GM23338 (cell line): ENCODE data around the gene CMPK1. TPM values are rescaled to one million over a fixed set of nuclear protein-coding genes. Genes with fewer than 3 reads are reported as not detected.

Experiments
- ATAC-seq: fragments of 200-7000 bp; cut with Tn5 transposase; 3 replicates; pipeline ENCODE4 v1.9.1; 2020
- DNase-seq: peaks from one replicate; pipeline ENCODE4 v3.0.0-alpha.2; 2015; ENCODE audit warnings: low spot score
- H2AFZ ChIP-seq: fragments of 200-600 bp; sonication (generic); 2 replicates; pipeline ENCODE4 v1.8.0; 2016; ENCODE audit warnings: antibody characterized with exemption, mild to moderate bottlenecking, moderate library complexity
- H3F3A ChIP-seq: fragments of 200-600 bp; sonication (generic); replicated peaks from 2 replicates; pipeline ENCODE4 v1.8.0; 2017; ENCODE audit warnings: antibody characterized with exemption, mixed run types, low read depth
- H3K27ac ChIP-seq: fragments of 200-600 bp; sonication (generic); 2 replicates; pipeline ENCODE4 v1.6.1; 2016; ENCODE audit warnings: low read depth
- H3K27me3 ChIP-seq: fragments of 200-600 bp; sonication (generic); 2 replicates; pipeline ENCODE4 v1.8.0; 2016; ENCODE audit warnings: mild to moderate bottlenecking, mixed run types, moderate library complexity; ENCODE audit not compliant: insufficient read depth
- H3K36me3 ChIP-seq: fragments of 200-600 bp; sonication (generic); 2 replicates; pipeline ENCODE4 v1.8.0; 2016; ENCODE audit warnings: mild to moderate bottlenecking; ENCODE audit not compliant: insufficient read depth
- H3K4me1 ChIP-seq: fragments of 200-600 bp; sonication (generic); 2 replicates; pipeline ENCODE4 v1.8.0; 2016; ENCODE audit warnings: mild to moderate bottlenecking, moderate library complexity; ENCODE audit not compliant: insufficient read depth
- H3K4me2 ChIP-seq: fragments of 200-600 bp; sonication (generic); 2 replicates; pipeline ENCODE4 v1.7.1; 2017; ENCODE audit warnings: mixed run types
- H3K4me3 ChIP-seq: fragments of 200-600 bp; sonication (generic); 2 replicates; pipeline ENCODE4 v1.6.1; 2016; ENCODE audit warnings: mixed run types
- H3K79me2 ChIP-seq: fragments of 200-600 bp; sonication (generic); replicated peaks from 2 replicates; pipeline ENCODE4 v1.8.0; 2017; ENCODE audit warnings: mild to moderate bottlenecking; ENCODE audit not compliant: insufficient read depth
- H3K9me2 ChIP-seq: fragments of 200-600 bp; sonication (generic); 2 replicates; pipeline ENCODE4 v1.8.0; 2017; ENCODE audit not compliant: insufficient read depth
- H4K20me1 ChIP-seq: fragments of 200-600 bp; sonication (generic); replicated peaks from 2 replicates; pipeline ENCODE4 v1.8.0; 2017; ENCODE audit warnings: mild to moderate bottlenecking; ENCODE audit not compliant: insufficient read depth
- H3K27ac Mint-ChIP-seq: 2 replicates; pipeline ENCODE4 v1.8.0; 2020; ENCODE audit warnings: inconsistent platforms, mild to moderate bottlenecking, moderate library complexity, mixed read lengths
- H3K27me3 Mint-ChIP-seq: 3 replicates; pipeline ENCODE4 v1.8.0; 2022; ENCODE audit warnings: low read depth, mild to moderate bottlenecking, moderate library complexity, mixed read lengths, inconsistent platforms; ENCODE audit not compliant: insufficient read depth, poor library complexity
- H3K36me3 Mint-ChIP-seq: 3 replicates; pipeline ENCODE4 v1.8.0; 2021; ENCODE audit warnings: low read depth, mild to moderate bottlenecking, inconsistent platforms, moderate library complexity, mixed read lengths
- H3K4me1 Mint-ChIP-seq: 3 replicates; pipeline ENCODE4 v1.8.0; 2020; ENCODE audit warnings: mild to moderate bottlenecking, inconsistent platforms, mixed read lengths
- H3K4me3 Mint-ChIP-seq: 3 replicates; pipeline ENCODE4 v1.8.0; 2021; ENCODE audit warnings: moderate library complexity, mild to moderate bottlenecking, inconsistent platforms, mixed read lengths
- H3K9me3 Mint-ChIP-seq: 3 replicates; pipeline ENCODE4 v1.8.0; 2020; ENCODE audit warnings: moderate library complexity, mild to moderate bottlenecking, inconsistent platforms, mixed read lengths
- CREB1 ChIP-seq: fragments of 250-450 bp; sonication (Bioruptor Pico); IDR thresholded peaks from 2 replicates; pipeline ENCODE4 v1.5.0; 2020; ENCODE audit warnings: low read depth, mild to moderate bottlenecking, moderate library complexity
- ETS1 ChIP-seq: IDR thresholded peaks from 2 replicates; pipeline ENCODE4 v1.6.1; 2016; ENCODE audit warnings: antibody characterized with exemption
- EZH2 ChIP-seq: fragments of 200-600 bp; sonication (generic); IDR thresholded peaks from one replicate; pipeline ENCODE4 v1.8.0; 2017; ENCODE audit warnings: antibody characterized with exemption, mild to moderate bottlenecking, low read depth; ENCODE audit not compliant: unreplicated experiment
- EZH2phosphoT487 ChIP-seq: fragments of 200-600 bp; sonication (generic); IDR thresholded peaks from one replicate; pipeline ENCODE4 v1.8.1; 2018; ENCODE audit warnings: antibody characterized with exemption; ENCODE audit not compliant: unreplicated experiment
- JUNB ChIP-seq: IDR thresholded peaks from one replicate; pipeline ENCODE4 v1.6.1; 2016; ENCODE audit warnings: antibody characterized with exemption; ENCODE audit not compliant: unreplicated experiment
- NANOG ChIP-seq: IDR thresholded peaks from 2 replicates; pipeline ENCODE4 v1.6.1; 2016; ENCODE audit warnings: antibody characterized with exemption, borderline replicate concordance
- POLR2AphosphoS5 ChIP-seq: IDR thresholded peaks from 2 replicates; pipeline ENCODE4 v1.6.1; 2016; ENCODE audit warnings: antibody characterized with exemption, low read depth
- STAT1 ChIP-seq: IDR thresholded peaks from one replicate; pipeline ENCODE4 v1.6.1; 2016; ENCODE audit warnings: antibody characterized with exemption; ENCODE audit not compliant: unreplicated experiment
- ZNF114 ChIP-seq: fragments of 250-450 bp; sonication (Bioruptor Pico); IDR thresholded peaks from 2 replicates; pipeline ENCODE4 v1.5.0; 2020; ENCODE audit warnings: mild to moderate bottlenecking, moderate library complexity
- ZNF331 ChIP-seq: fragments of 250-450 bp; sonication (Bioruptor Pico); IDR thresholded peaks from 2 replicates; pipeline ENCODE4 v1.5.0; 2020; ENCODE audit warnings: low read depth, mild to moderate bottlenecking, moderate library complexity
- polyA plus RNA-seq: library from polyadenylated mRNA; unstranded; fragments of >200 nt; fragmentation: Nextera tagmentation; extraction: Ambion mirVana; gene quantifications from 2 replicates; pipeline ENCODE4 v1.2.1, GENCODE V29; 2016
- total RNA-seq: library from RNA; depleted of rRNA; stranded (reverse); fragments of >200 nt; shearing (Covaris generic); gene quantifications from 2 replicates; pipeline ENCODE4 v1.2.3, GENCODE V29; 2014
- TF ChIP-seq, protein P1 (sequence below): fragments of 250-450 bp; sonication (Bioruptor Pico); IDR thresholded peaks from 2 replicates; pipeline ENCODE4 v1.5.0; 2020; ENCODE audit warnings: mild to moderate bottlenecking, moderate library complexity
- TF ChIP-seq, protein P2 (sequence below), 2 experiments: fragments of 200-600 bp in 1 of 2; sonication (generic) in 1 of 2; conservative IDR thresholded peaks; 2 replicates each; pipeline versions ENCODE4 v1.5.1 to v1.6.1; 2016 to 2017; ENCODE audit warnings: antibody characterized with exemption in 2 of 2, low read depth in 2 of 2, mild to moderate bottlenecking in 2 of 2, moderate library complexity in 1 of 2
- TF ChIP-seq, protein P3 (sequence below): IDR thresholded peaks from one replicate; pipeline ENCODE4 v1.6.1; 2018; ENCODE audit warnings: antibody characterized with exemption; ENCODE audit not compliant: unreplicated experiment

CMPK1 gene
- total and polyA plus RNA-seq, 2 experiments from 2014 or later: 22.8 to 28.6 TPM

DNA sequence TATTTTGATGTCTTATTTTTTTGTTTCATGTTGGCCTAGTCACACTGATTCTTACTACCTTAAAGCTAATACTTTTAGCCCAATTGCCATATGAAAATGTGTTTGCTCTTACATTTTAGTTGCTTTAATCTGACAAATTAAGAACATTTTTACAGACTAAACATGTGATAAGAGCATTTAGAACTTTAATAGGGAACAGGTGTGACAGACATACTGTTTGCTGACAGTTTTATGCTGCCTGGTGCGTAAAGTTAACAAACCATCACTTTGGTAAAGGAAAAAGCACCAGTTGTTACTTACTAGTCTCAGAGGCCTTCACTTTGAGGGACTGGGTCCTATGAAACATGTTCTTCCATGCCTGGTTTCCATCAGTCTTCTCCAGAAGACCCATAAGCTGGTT, 14.7 kb downstream of the CMPK1 start:
- 0 out of 3 replicates have a peak, but pooled peaks cover 3% of the 10 kb centered on the region for H3K36me3 Mint-ChIP-seq
- Histone ChIP-seq H3F3A (no peaks in the 10 kb centered on the region), H3K4me2 (no peak overlapping the region), H4K20me1 (peaks cover 4% of the 10 kb centered on the region), H3K27ac (no peak overlapping the region), H2AFZ (no peak overlapping the region), H3K4me1 (no peaks in the 10 kb centered on the region), H3K36me3 (no peaks in the 10 kb centered on the region), H3K9me2 (no peaks in the 10 kb centered on the region), H3K27me3 (no peaks in the 10 kb centered on the region), H3K79me2 (peaks cover 8% of the 10 kb centered on the region; the same call in 1 of the 2 replicates), H3K4me3 (no peak overlapping the region)
- no peak for TF ChIP-seq ZNF331 (CRISPR knock-in tag)
- no peak for TF ChIP-seq ETS1
- no peak for TF ChIP-seq ZNF114 (CRISPR knock-in tag)
- no peak for TF ChIP-seq STAT1
- no peak for TF ChIP-seq POLR2AphosphoS5
- TF ChIP-seq EZH2: no peak
- TF ChIP-seq NANOG: no peak
- TF ChIP-seq, protein P1, sequence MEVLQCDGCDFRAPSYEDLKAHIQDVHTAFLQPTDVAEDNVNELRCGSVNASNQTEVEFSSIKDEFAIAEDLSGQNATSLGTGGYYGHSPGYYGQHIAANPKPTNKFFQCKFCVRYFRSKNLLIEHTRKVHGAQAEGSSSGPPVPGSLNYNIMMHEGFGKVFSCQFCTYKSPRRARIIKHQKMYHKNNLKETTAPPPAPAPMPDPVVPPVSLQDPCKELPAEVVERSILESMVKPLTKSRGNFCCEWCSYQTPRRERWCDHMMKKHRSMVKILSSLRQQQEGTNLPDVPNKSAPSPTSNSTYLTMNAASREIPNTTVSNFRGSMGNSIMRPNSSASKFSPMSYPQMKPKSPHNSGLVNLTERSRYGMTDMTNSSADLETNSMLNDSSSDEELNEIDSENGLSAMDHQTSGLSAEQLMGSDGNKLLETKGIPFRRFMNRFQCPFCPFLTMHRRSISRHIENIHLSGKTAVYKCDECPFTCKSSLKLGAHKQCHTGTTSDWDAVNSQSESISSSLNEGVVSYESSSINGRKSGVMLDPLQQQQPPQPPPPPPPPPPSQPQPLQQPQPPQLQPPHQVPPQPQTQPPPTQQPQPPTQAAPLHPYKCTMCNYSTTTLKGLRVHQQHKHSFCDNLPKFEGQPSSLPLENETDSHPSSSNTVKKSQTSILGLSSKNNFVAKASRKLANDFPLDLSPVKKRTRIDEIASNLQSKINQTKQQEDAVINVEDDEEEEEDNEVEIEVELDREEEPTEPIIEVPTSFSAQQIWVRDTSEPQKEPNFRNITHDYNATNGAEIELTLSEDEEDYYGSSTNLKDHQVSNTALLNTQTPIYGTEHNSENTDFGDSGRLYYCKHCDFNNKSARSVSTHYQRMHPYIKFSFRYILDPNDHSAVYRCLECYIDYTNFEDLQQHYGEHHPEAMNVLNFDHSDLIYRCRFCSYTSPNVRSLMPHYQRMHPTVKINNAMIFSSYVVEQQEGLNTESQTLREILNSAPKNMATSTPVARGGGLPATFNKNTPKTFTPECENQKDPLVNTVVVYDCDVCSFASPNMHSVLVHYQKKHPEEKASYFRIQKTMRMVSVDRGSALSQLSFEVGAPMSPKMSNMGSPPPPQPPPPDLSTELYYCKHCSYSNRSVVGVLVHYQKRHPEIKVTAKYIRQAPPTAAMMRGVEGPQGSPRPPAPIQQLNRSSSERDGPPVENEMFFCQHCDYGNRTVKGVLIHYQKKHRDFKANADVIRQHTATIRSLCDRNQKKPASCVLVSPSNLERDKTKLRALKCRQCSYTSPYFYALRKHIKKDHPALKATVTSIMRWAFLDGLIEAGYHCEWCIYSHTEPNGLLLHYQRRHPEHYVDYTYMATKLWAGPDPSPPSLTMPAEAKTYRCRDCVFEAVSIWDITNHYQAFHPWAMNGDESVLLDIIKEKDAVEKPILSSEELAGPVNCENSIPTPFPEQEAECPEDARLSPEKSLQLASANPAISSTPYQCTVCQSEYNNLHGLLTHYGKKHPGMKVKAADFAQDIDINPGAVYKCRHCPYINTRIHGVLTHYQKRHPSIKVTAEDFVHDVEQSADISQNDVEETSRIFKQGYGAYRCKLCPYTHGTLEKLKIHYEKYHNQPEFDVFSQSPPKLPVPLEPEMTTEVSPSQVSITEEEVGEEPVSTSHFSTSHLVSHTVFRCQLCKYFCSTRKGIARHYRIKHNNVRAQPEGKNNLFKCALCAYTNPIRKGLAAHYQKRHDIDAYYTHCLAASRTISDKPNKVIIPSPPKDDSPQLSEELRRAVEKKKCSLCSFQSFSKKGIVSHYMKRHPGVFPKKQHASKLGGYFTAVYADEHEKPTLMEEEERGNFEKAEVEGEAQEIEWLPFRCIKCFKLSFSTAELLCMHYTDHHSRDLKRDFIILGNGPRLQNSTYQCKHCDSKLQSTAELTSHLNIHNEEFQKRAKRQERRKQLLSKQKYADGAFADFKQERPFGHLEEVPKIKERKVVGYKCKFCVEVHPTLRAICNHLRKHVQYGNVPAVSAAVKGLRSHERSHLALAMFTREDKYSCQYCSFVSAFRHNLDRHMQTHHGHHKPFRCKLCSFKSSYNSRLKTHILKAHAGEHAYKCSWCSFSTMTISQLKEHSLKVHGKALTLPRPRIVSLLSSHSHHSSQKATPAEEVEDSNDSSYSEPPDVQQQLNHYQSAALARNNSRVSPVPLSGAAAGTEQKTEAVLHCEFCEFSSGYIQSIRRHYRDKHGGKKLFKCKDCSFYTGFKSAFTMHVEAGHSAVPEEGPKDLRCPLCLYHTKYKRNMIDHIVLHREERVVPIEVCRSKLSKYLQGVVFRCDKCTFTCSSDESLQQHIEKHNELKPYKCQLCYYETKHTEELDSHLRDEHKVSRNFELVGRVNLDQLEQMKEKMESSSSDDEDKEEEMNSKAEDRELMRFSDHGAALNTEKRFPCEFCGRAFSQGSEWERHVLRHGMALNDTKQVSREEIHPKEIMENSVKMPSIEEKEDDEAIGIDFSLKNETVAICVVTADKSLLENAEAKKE (CRISPR knock-in tag): no peak
- no peak for TF ChIP-seq EZH2phosphoT487
- no peak for TF ChIP-seq JUNB
- TF ChIP-seq, protein P2, sequence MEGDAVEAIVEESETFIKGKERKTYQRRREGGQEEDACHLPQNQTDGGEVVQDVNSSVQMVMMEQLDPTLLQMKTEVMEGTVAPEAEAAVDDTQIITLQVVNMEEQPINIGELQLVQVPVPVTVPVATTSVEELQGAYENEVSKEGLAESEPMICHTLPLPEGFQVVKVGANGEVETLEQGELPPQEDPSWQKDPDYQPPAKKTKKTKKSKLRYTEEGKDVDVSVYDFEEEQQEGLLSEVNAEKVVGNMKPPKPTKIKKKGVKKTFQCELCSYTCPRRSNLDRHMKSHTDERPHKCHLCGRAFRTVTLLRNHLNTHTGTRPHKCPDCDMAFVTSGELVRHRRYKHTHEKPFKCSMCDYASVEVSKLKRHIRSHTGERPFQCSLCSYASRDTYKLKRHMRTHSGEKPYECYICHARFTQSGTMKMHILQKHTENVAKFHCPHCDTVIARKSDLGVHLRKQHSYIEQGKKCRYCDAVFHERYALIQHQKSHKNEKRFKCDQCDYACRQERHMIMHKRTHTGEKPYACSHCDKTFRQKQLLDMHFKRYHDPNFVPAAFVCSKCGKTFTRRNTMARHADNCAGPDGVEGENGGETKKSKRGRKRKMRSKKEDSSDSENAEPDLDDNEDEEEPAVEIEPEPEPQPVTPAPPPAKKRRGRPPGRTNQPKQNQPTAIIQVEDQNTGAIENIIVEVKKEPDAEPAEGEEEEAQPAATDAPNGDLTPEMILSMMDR (conservative IDR thresholded peaks at IDR 0.05; ENCODE audit: low read depth in 2 of 2): no peak
- TF ChIP-seq, protein P3, sequence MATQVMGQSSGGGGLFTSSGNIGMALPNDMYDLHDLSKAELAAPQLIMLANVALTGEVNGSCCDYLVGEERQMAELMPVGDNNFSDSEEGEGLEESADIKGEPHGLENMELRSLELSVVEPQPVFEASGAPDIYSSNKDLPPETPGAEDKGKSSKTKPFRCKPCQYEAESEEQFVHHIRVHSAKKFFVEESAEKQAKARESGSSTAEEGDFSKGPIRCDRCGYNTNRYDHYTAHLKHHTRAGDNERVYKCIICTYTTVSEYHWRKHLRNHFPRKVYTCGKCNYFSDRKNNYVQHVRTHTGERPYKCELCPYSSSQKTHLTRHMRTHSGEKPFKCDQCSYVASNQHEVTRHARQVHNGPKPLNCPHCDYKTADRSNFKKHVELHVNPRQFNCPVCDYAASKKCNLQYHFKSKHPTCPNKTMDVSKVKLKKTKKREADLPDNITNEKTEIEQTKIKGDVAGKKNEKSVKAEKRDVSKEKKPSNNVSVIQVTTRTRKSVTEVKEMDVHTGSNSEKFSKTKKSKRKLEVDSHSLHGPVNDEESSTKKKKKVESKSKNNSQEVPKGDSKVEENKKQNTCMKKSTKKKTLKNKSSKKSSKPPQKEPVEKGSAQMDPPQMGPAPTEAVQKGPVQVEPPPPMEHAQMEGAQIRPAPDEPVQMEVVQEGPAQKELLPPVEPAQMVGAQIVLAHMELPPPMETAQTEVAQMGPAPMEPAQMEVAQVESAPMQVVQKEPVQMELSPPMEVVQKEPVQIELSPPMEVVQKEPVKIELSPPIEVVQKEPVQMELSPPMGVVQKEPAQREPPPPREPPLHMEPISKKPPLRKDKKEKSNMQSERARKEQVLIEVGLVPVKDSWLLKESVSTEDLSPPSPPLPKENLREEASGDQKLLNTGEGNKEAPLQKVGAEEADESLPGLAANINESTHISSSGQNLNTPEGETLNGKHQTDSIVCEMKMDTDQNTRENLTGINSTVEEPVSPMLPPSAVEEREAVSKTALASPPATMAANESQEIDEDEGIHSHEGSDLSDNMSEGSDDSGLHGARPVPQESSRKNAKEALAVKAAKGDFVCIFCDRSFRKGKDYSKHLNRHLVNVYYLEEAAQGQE: no peak
- TF ChIP-seq CREB1 (CRISPR knock-in tag): no peak
- no peak overlapping the region for H3K4me3 Mint-ChIP-seq
- H3K9me3 Mint-ChIP-seq: no peaks in the 10 kb centered on the region; the same call in 2 of the 3 replicates
- H3K27ac Mint-ChIP-seq: no peak overlapping the region
- H3K4me1 Mint-ChIP-seq: no peaks in the 10 kb centered on the region
- no peak for DNase-seq
- peaks cover 5% of the 10 kb centered on the region for H3K27me3 Mint-ChIP-seq
- ATAC-seq: no peak
